K562 (cell line): ENCODE results near the gene ZMYM2. TPM values are rescaled to one million over a fixed set of nuclear protein-coding genes. Genes with fewer than 3 reads are reported as not detected.

ENCODE experiments used
- HMG20B ChIP-seq: fragments of 250-450 bp; sonication (Bioruptor Pico); IDR thresholded peaks from 2 replicates; pipeline ENCODE4 v1.5.0; 2021; ENCODE audit warnings: mild to moderate bottlenecking
- HMGN3 ChIP-seq: IDR thresholded peaks from 2 replicates; pipeline ENCODE4 v1.6.1; 2011; ENCODE audit warnings: borderline replicate concordance, low read depth, mild to moderate bottlenecking, mixed read lengths, low read length; ENCODE audit not compliant: insufficient read length; ENCODE audit errors: extremely low read depth
- ILK ChIP-seq: fragments of 450-650 bp; IDR thresholded peaks from 2 replicates; pipeline ENCODE4 v1.6.1; 2016; ENCODE audit warnings: missing genetic modification characterization, low read depth, mild to moderate bottlenecking, missing compliant biosample characterization, moderate library complexity, borderline replicate concordance
- KDM4B ChIP-seq, 2 experiments: fragments of 450-650 bp in 1 of 2; sonication (generic) in 1 of 2; IDR thresholded peaks; 2 replicates each; pipeline ENCODE4 v1.6.1; 2016 to 2017; ENCODE audit warnings: borderline replicate concordance in 2 of 2, antibody characterized with exemption in 1 of 2, low read depth in 1 of 2, mild to moderate bottlenecking in 1 of 2
- NR4A1 ChIP-seq, 2 experiments: fragments of 250-450 bp in 1 of 2; fragments of 450-650 bp in 1 of 2; sonication (Bioruptor Pico) in 1 of 2; IDR thresholded peaks; 2 replicates each; pipeline versions ENCODE4 v1.4.0 to v1.6.1; 2016 to 2020; ENCODE audit warnings: mild to moderate bottlenecking in 2 of 2, missing compliant biosample characterization in 1 of 2, missing genetic modification characterization in 1 of 2, moderate library complexity in 1 of 2
- SNRNP70 ChIP-seq: fragments of 200-400 bp; formaldehyde crosslinking; optimal IDR thresholded peaks from 2 replicates; pipeline ENCODE3; 2017; ENCODE audit warnings: low read depth, low read length
- SREBF1 ChIP-seq: fragments of 150-350 bp; IDR thresholded peaks from 2 replicates; pipeline ENCODE4 v1.6.1; 2014; ENCODE audit warnings: antibody characterized with exemption, low read depth, low read length, borderline replicate concordance
- SRSF7 ChIP-seq: fragments of 200-400 bp; formaldehyde crosslinking; optimal IDR thresholded peaks from 2 replicates; pipeline ENCODE3; 2017; ENCODE audit warnings: mild to moderate bottlenecking, low read depth, low read length
- TAF1 ChIP-seq: IDR thresholded peaks from 2 replicates; pipeline ENCODE4 v1.6.1; 2011; ENCODE audit warnings: mild to moderate bottlenecking, low read length, moderate library complexity; ENCODE audit not compliant: insufficient read depth, control insufficient read depth, severe bottlenecking; ENCODE audit errors: extremely low read depth
- TCF7L2 ChIP-seq: fragments of 150-350 bp; IDR thresholded peaks from 2 replicates; pipeline ENCODE4 v1.6.1; 2016; ENCODE audit warnings: low read depth, mild to moderate bottlenecking, low read length, moderate library complexity
- ZNF408 ChIP-seq: fragments of 250-450 bp; sonication (Bioruptor Pico); IDR thresholded peaks from 2 replicates; pipeline ENCODE4 v1.4.0; 2020; ENCODE audit warnings: low read depth, mild to moderate bottlenecking, moderate library complexity
- ZNF518B ChIP-seq: fragments of 250-450 bp; sonication (Bioruptor Pico); IDR thresholded peaks from 2 replicates; pipeline ENCODE4 v1.5.0; 2021; ENCODE audit warnings: mild to moderate bottlenecking, moderate library complexity
- ZNF57 ChIP-seq: fragments of 450-650 bp; formaldehyde crosslinking; IDR thresholded peaks from 2 replicates; pipeline ENCODE4 v1.4.0; 2020; ENCODE audit warnings: mild to moderate bottlenecking, moderate library complexity
- polyA plus RNA-seq, 8 experiments: library from polyadenylated mRNA; depleted of rRNA in 4 of 8; stranded (reverse) in 5 of 8; unstranded in 3 of 8; fragments of >200 nt; fragmentation: Nextera tagmentation in 2 of 8; fragmentation: Illumina TruSeq in 1 of 8; extraction: Ambion mirVana in 2 of 8; extraction: Trizol in 1 of 8; gene quantifications; 2 replicates each; pipeline versions ENCODE4 v1.2.1 to v1.2.3, GENCODE V29; 2011 to 2014; ENCODE audit warnings: inconsistent platforms in 1 of 8, missing spikeins in 1 of 8
- total RNA-seq, 7 experiments: library from RNA; depleted of rRNA in 6 of 7; stranded (reverse); fragments of >200 nt in 6 of 7; fragmentation: Illumina TruSeq in 2 of 7; extraction: Trizol in 2 of 7; gene quantifications; 2 replicates each; pipeline versions ENCODE4 v1.2.1 to v1.2.3, GENCODE V29; 2011 to 2021; ENCODE audit warnings: low replicate concordance in 1 of 7
- TF ChIP-seq, protein P1 (sequence below): fragments of 250-450 bp; sonication (Bioruptor Pico); IDR thresholded peaks from 2 replicates; pipeline ENCODE4 v1.8.0; 2022; ENCODE audit warnings: inconsistent platforms
- TF ChIP-seq, protein P2 (sequence below): fragments of 250-450 bp; sonication (Bioruptor Pico); IDR thresholded peaks from 2 replicates; pipeline ENCODE4 v1.5.0; 2021
- TF ChIP-seq, protein P3 (sequence below), 3 experiments: fragments of 200-800 bp in 1 of 3; fragments of 250-450 bp in 1 of 3; fragments of 450-650 bp in 1 of 3; sonication (Bioruptor Pico) in 1 of 3; sonication (Bioruptor generic) in 1 of 3; formaldehyde crosslinking in 1 of 3; IDR thresholded peaks; 2 replicates each; pipeline versions ENCODE4 v1.6.1 to v1.8.0; 2016 to 2022; ENCODE audit warnings: mild to moderate bottlenecking in 2 of 3, missing genetic modification characterization in 2 of 3, missing compliant biosample characterization in 1 of 3, moderate library complexity in 1 of 3
- TF ChIP-seq, protein P4 (sequence below): fragments of 250-450 bp; sonication (Bioruptor Pico); IDR thresholded peaks from 2 replicates; pipeline ENCODE4 v1.8.0; 2022; ENCODE audit warnings: moderate library complexity, mild to moderate bottlenecking, inconsistent platforms

Gene ZMYM2
- total and polyA plus RNA-seq, 9 of the 15 experiments (the other 6 are each of a cell fraction or from before 2014, with no cell fraction given): 5.0 to 48.8 (median 26.8) TPM

GRCh38 chr13:20119960-20120359 lies 161.4 kb downstream of the ZMYM2 start (continued):
- TF ChIP-seq ZNF518B (CRISPR knock-in tag): no peak
- no peak for TF ChIP-seq HMGN3
- TF ChIP-seq SRSF7: no peak
- no peak for TF ChIP-seq KDM4B (IDR thresholded peaks at IDR 0.05; ENCODE audit: borderline replicate concordance in 2 of 2, low read depth in 1 of 2)
- no peak for TF ChIP-seq ZNF57
- TF ChIP-seq, protein P1, sequence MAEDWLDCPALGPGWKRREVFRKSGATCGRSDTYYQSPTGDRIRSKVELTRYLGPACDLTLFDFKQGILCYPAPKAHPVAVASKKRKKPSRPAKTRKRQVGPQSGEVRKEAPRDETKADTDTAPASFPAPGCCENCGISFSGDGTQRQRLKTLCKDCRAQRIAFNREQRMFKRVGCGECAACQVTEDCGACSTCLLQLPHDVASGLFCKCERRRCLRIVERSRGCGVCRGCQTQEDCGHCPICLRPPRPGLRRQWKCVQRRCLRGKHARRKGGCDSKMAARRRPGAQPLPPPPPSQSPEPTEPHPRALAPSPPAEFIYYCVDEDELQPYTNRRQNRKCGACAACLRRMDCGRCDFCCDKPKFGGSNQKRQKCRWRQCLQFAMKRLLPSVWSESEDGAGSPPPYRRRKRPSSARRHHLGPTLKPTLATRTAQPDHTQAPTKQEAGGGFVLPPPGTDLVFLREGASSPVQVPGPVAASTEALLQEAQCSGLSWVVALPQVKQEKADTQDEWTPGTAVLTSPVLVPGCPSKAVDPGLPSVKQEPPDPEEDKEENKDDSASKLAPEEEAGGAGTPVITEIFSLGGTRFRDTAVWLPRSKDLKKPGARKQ (CRISPR knock-in tag): no peak
- no peak for TF ChIP-seq HMG20B (CRISPR knock-in tag)
- no peak for TF ChIP-seq SREBF1
- TF ChIP-seq SNRNP70: no peak
- TF ChIP-seq TCF7L2: no peak
- TF ChIP-seq ZNF408: no peak
- no peak for TF ChIP-seq NR4A1 (CRISPR knock-in tag; IDR thresholded peaks at IDR 0.05)
- TF ChIP-seq NR4A1 (tag; IDR thresholded peaks at IDR 0.05): peak; percentile 95
- no peak for TF ChIP-seq ILK (tag)
- TF ChIP-seq, protein P2, sequence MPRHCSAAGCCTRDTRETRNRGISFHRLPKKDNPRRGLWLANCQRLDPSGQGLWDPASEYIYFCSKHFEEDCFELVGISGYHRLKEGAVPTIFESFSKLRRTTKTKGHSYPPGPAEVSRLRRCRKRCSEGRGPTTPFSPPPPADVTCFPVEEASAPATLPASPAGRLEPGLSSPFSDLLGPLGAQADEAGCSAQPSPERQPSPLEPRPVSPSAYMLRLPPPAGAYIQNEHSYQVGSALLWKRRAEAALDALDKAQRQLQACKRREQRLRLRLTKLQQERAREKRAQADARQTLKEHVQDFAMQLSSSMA (CRISPR knock-in tag): no peak
- TF ChIP-seq, protein P3, sequence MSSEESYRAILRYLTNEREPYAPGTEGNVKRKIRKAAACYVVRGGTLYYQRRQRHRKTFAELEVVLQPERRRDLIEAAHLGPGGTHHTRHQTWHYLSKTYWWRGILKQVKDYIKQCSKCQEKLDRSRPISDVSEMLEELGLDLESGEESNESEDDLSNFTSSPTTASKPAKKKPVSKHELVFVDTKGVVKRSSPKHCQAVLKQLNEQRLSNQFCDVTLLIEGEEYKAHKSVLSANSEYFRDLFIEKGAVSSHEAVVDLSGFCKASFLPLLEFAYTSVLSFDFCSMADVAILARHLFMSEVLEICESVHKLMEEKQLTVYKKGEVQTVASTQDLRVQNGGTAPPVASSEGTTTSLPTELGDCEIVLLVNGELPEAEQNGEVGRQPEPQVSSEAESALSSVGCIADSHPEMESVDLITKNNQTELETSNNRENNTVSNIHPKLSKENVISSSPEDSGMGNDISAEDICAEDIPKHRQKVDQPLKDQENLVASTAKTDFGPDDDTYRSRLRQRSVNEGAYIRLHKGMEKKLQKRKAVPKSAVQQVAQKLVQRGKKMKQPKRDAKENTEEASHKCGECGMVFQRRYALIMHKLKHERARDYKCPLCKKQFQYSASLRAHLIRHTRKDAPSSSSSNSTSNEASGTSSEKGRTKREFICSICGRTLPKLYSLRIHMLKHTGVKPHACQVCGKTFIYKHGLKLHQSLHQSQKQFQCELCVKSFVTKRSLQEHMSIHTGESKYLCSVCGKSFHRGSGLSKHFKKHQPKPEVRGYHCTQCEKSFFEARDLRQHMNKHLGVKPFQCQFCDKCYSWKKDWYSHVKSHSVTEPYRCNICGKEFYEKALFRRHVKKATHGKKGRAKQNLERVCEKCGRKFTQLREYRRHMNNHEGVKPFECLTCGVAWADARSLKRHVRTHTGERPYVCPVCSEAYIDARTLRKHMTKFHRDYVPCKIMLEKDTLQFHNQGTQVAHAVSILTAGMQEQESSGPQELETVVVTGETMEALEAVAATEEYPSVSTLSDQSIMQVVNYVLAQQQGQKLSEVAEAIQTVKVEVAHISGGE (CRISPR knock-in tag; IDR thresholded peaks at IDR 0.05): no peak
- TF ChIP-seq, protein P4, sequence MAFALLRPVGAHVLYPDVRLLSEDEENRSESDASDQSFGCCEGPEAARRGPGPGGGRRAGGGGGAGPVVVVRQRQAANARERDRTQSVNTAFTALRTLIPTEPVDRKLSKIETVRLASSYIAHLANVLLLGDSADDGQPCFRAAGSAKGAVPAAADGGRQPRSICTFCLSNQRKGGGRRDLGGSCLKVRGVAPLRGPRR (CRISPR knock-in tag): peak; percentile 85; the same call in 1 of the 2 replicates
- TF ChIP-seq TAF1: no peak
